ENCODE results near the gene HERC2. TPM values are rescaled to one million over a fixed set of nuclear protein-coding genes. Genes with fewer than 3 reads are reported as not detected.

Gene HERC2
- total and polyA plus RNA-seq, 2 of the 4 experiments (the other 2 are of a cell fraction), result 20.8 to 28.9 TPM

DNA sequence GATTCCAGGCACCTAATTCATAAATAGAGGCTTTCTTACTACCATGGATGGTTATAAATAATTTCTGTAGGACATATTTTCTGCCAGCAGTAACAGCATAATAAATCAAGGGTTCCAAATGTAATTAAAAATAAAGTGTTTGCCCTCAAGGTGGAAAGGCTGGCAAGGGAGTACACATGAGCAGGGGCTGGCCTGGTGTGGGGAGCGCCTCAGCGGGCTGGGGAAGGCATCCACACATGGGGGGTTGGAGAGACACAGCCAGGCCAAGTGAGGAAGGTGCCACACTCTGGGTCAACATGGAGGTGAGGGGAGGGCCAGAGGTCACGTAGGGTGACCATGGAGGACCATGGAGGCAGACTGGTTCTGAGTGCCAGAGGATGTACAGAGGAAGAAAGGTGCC lies 157.1 kb downstream of the HERC2 start:
- ATAC-seq (ENCODE audit: low read depth) (no peak), DNase-seq (no peak)
- Histone ChIP-seq H2BK120ac (ENCODE audit: low read depth, low read length) (no peak overlapping the region), H4K20me1 (ENCODE audit: insufficient read depth, low read length) (no peaks in the 10 kb centered on the region), H2AK9ac (replicated peaks; ENCODE audit: low read depth, low read length, poor library complexity) (no peak overlapping the region), H4K8ac (ENCODE audit: low read depth in 2 of 2, low read length in 2 of 2) (no peak overlapping the region), H3K9ac (ENCODE audit: low read depth, low read length) (no peak overlapping the region), H3K4me3 (ENCODE audit: insufficient read depth, low read depth, low read length) (no peak overlapping the region), H3K9me3 (ENCODE audit: control insufficient read depth, insufficient read depth, low read length) (no peaks in the 10 kb centered on the region), H3K23ac (ENCODE audit: low read depth, low read length) (no peak overlapping the region), H4K91ac (ENCODE audit: insufficient read depth, low read depth, low read length) (no peak overlapping the region), H2BK15ac (ENCODE audit: low read depth, low read length) (no peak overlapping the region), H3K4me2 (ENCODE audit: low read depth, low read length) (no peak overlapping the region), H3K56ac (ENCODE audit: extremely low read depth, insufficient read depth, low read length) (no peak overlapping the region), H3K36me3 (ENCODE audit: control insufficient read depth, insufficient read depth, low read length) (peaks cover 35% of the 10 kb centered on the region), H3K18ac (ENCODE audit: low read depth, low read length) (no peak overlapping the region), H2BK20ac (ENCODE audit: low read depth, low read length) (no peak overlapping the region), H3K79me1 (ENCODE audit: low read depth in 1 of 2, low read length in 2 of 2) (peaks cover 0 to 3% of the 10 kb centered on the region in 2 experiments; a peak in 1 of 4 replicates), H2AK5ac (ENCODE audit: low read depth, low read length) (no peak overlapping the region), H2AFZ (replicated peaks; ENCODE audit: low read length, poor library complexity) (no peak overlapping the region), H3K27ac (ENCODE audit: insufficient read depth, low read length) (no peak overlapping the region), H3K4ac (ENCODE audit: low read depth, low read length) (no peak overlapping the region), H3K14ac (replicated peaks; ENCODE audit: low read depth, low read length) (no peak overlapping the region), H3K9me1 (ENCODE audit: insufficient read depth, low read length) (no peaks in the 10 kb centered on the region; the same call in 1 of the 2 replicates), H4K5ac (ENCODE audit: low read depth, low read length) (no peak overlapping the region), H3K4me1 (ENCODE audit: control insufficient read depth, insufficient read depth, low read length) (no peaks in the 10 kb centered on the region), H2BK5ac (ENCODE audit: low read depth, low read length, poor library complexity, severe bottlenecking) (no peak overlapping the region), H3K27me3 (ENCODE audit: control insufficient read depth, insufficient read depth, low read length) (no peaks in the 10 kb centered on the region)
- dilution Hi-C loops (cut with HindIII; ENCODE audit: low sequenced_read_pairs, unreplicated experiment), result no loop called here
- BruUV-seq (replicated peaks), result no TSS peak
- 92% methylated on average over 3 of the region's 3 CpGs; no CpG with 5 or more reads in 1 of the 2 experiments for WGBS, 2 experiments (ENCODE audit: extremely low coverage in 2 of 2, insufficient read length in 1 of 2)
- in situ Hi-C loops (cut with MboI; ENCODE audit: low sequenced_read_pairs), result no loop called here
- POLR2A ChIA-PET (ENCODE audit: unreplicated experiment), result no interaction called here
- intact Hi-C loops (cut with micrococcal nuclease), result loop anchor here (10.0 kb wide), 1 partner anchor 100 kb away; no protein-coding TSS in a partner anchor
- TF ChIP-seq BHLHE40 (IDR thresholded peaks at IDR 0.05; ENCODE audit: low read depth, low read length), result no peak
- TF ChIP-seq, protein P1, sequence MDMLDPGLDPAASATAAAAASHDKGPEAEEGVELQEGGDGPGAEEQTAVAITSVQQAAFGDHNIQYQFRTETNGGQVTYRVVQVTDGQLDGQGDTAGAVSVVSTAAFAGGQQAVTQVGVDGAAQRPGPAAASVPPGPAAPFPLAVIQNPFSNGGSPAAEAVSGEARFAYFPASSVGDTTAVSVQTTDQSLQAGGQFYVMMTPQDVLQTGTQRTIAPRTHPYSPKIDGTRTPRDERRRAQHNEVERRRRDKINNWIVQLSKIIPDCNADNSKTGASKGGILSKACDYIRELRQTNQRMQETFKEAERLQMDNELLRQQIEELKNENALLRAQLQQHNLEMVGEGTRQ (IDR thresholded peaks at IDR 0.05; ENCODE audit: low read depth, low read length), result no peak
- TF ChIP-seq MAZ (IDR thresholded peaks at IDR 0.05; ENCODE audit: borderline replicate concordance, low read depth, low read length), result no peak
- TF ChIP-seq CEBPB (IDR thresholded peaks at IDR 0.05; ENCODE audit: low read depth, low read length), result no peak
- no peak for TF ChIP-seq RFX5 (IDR thresholded peaks at IDR 0.05; ENCODE audit: low read depth, low read length)
- TF ChIP-seq, protein P2, sequence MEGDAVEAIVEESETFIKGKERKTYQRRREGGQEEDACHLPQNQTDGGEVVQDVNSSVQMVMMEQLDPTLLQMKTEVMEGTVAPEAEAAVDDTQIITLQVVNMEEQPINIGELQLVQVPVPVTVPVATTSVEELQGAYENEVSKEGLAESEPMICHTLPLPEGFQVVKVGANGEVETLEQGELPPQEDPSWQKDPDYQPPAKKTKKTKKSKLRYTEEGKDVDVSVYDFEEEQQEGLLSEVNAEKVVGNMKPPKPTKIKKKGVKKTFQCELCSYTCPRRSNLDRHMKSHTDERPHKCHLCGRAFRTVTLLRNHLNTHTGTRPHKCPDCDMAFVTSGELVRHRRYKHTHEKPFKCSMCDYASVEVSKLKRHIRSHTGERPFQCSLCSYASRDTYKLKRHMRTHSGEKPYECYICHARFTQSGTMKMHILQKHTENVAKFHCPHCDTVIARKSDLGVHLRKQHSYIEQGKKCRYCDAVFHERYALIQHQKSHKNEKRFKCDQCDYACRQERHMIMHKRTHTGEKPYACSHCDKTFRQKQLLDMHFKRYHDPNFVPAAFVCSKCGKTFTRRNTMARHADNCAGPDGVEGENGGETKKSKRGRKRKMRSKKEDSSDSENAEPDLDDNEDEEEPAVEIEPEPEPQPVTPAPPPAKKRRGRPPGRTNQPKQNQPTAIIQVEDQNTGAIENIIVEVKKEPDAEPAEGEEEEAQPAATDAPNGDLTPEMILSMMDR (conservative IDR thresholded peaks at IDR 0.05; ENCODE audit: low read depth, low read length), result no peak
- no peak for TF ChIP-seq POLR2A (IDR thresholded peaks at IDR 0.05; ENCODE audit: low read depth, low read length)
- no peak for TF ChIP-seq MXI1 (IDR thresholded peaks at IDR 0.05; ENCODE audit: borderline replicate concordance, low read depth, low read length)
- TF ChIP-seq NFE2L2 (IDR thresholded peaks at IDR 0.05; ENCODE audit: low read depth, low read length), result no peak
- TF ChIP-seq SMC3 (IDR thresholded peaks at IDR 0.05; ENCODE audit: low read depth, low read length), result no peak
- CTCF ChIA-PET, result no interaction called here
